GM19238 (cell line): ENCODE data around the gene MAN1A2.
"Not testable (repeated sequence)": the region's sequence is repeated elsewhere in the genome, so short reads cannot be mapped to it uniquely, and the experiment has no call there.

Experiments used
- DNase-seq: peaks from one replicate; pipeline ENCODE4 v3.0.0; 2011; ENCODE audit warnings: low spot score; ENCODE audit not compliant: insufficient read length

The MAN1A2 gene

GRCh38 chr1:117367046-117368025, at the start of gene MAN1A2:
TSS of gene MAN1A2 (plus strand) at chr1:117367449. CDS start at chr1:117368184, 735 bp downstream.
- peak; percentile 68 for DNase-seq

GRCh38 chr1:117318011-117318410, 49.2 kb upstream of the MAN1A2 start:
- DNase-seq = no peak

- DNase-seq = no peak
These were observed 48.8 kb upstream of the MAN1A2 start for GRCh38 chr1:117318426-117318825.

- no peak for DNase-seq
These were observed 46.7 kb upstream of the MAN1A2 start for GRCh38 chr1:117320515-117320914.

- DNase-seq = no peak
These were observed 45.3 kb upstream of the MAN1A2 start for GRCh38 chr1:117321680-117322609.

GRCh38 chr1:117324357-117324756, 42.9 kb upstream of the MAN1A2 start:
- DNase-seq = no peak

- DNase-seq = not testable (repeated sequence)
These were observed 41.2 kb upstream of the MAN1A2 start for GRCh38 chr1:117326035-117326434.

- no peak for DNase-seq
These were observed 40.2 kb upstream of the MAN1A2 start for GRCh38 chr1:117327011-117327410.

- no peak for DNase-seq
These were observed 31.7 kb upstream of the MAN1A2 start for GRCh38 chr1:117335376-117336086.

- DNase-seq = no peak
These were observed 31.0 kb upstream of the MAN1A2 start for GRCh38 chr1:117336088-117336817.

- no peak for DNase-seq
These were observed 27.2 kb upstream of the MAN1A2 start for GRCh38 chr1:117339866-117340700.

GRCh38 chr1:117341123-117341522, 26.1 kb upstream of the MAN1A2 start:
- DNase-seq = no peak

- DNase-seq = no peak
These were observed 24.9 kb upstream of the MAN1A2 start for GRCh38 chr1:117342397-117342796.

GRCh38 chr1:117346206-117346928, 20.9 kb upstream of the MAN1A2 start:
- DNase-seq = no peak

GRCh38 chr1:117347907-117348306, 19.3 kb upstream of the MAN1A2 start:
- DNase-seq = no peak

GRCh38 chr1:117352695-117353094, 14.6 kb upstream of the MAN1A2 start:
- not testable (repeated sequence) for DNase-seq

- DNase-seq = not testable (repeated sequence)
These were observed 9.2 kb upstream of the MAN1A2 start for GRCh38 chr1:117357833-117358603.

- DNase-seq = not testable (repeated sequence)
These were observed 8.7 kb upstream of the MAN1A2 start for GRCh38 chr1:117358604-117358887.
